GM23248 (cell line): ENCODE results near the gene IGFL1. TPM values are rescaled to one million over a fixed set of nuclear protein-coding genes. Genes with fewer than 3 reads are reported as not detected.
A peak's percentile ranks its signal among the peaks of the same experiment; 100 is the strongest.
"Not testable (repeated sequence)": the region's sequence is repeated elsewhere in the genome, so short reads cannot be mapped to it uniquely, and the experiment has no call there.

Experiments used
- DNase-seq: peaks from one replicate; pipeline ENCODE4 v3.0.0-alpha.2; 2015
- H2AFZ ChIP-seq: fragments of 200-600 bp; sonication (generic); 2 replicates; pipeline ENCODE4 v1.6.1; 2016; ENCODE audit warnings: antibody characterized with exemption
- H3F3A ChIP-seq: fragments of 200-600 bp; sonication (generic); 2 replicates; pipeline ENCODE4 v1.6.1; 2016; ENCODE audit warnings: mild to moderate bottlenecking, antibody characterized with exemption, mixed run types; ENCODE audit not compliant: insufficient read depth
- H3K27ac ChIP-seq: fragments of 200-600 bp; sonication (generic); 2 replicates; pipeline ENCODE4 v1.5.1; 2016; ENCODE audit warnings: mild to moderate bottlenecking
- H3K27me3 ChIP-seq: fragments of 200-600 bp; sonication (generic); replicated peaks from 2 replicates; pipeline ENCODE4 v1.6.1; 2016; ENCODE audit warnings: mild to moderate bottlenecking; ENCODE audit not compliant: insufficient read depth
- H3K36me3 ChIP-seq: fragments of 200-600 bp; sonication (generic); 2 replicates; pipeline ENCODE4 v1.6.1; 2016; ENCODE audit warnings: low read depth, mild to moderate bottlenecking
- H3K4me1 ChIP-seq: fragments of 200-600 bp; sonication (generic); 2 replicates; pipeline ENCODE4 v1.6.1; 2016; ENCODE audit warnings: mild to moderate bottlenecking; ENCODE audit not compliant: insufficient read depth
- H3K4me2 ChIP-seq: fragments of 200-600 bp; sonication (generic); one replicate; pipeline ENCODE4 v1.6.1; 2016; ENCODE audit warnings: mild to moderate bottlenecking; ENCODE audit not compliant: unreplicated experiment
- H3K4me3 ChIP-seq: fragments of 200-600 bp; sonication (generic); 2 replicates; pipeline ENCODE4 v1.5.1; 2016; ENCODE audit warnings: mild to moderate bottlenecking
- H3K79me2 ChIP-seq: fragments of 200-600 bp; sonication (generic); 2 replicates; pipeline ENCODE4 v1.6.1; 2016; ENCODE audit warnings: mild to moderate bottlenecking; ENCODE audit not compliant: insufficient read depth
- H3K9ac ChIP-seq: fragments of 200-600 bp; sonication (generic); 2 replicates; pipeline ENCODE4 v1.6.1; 2016; ENCODE audit warnings: mild to moderate bottlenecking
- H3K9me2 ChIP-seq: fragments of 200-600 bp; sonication (generic); 2 replicates; pipeline ENCODE4 v1.6.1; 2016; ENCODE audit warnings: mixed run types, mild to moderate bottlenecking, moderate library complexity; ENCODE audit not compliant: insufficient read depth
- H3K9me3 ChIP-seq: fragments of 200-600 bp; sonication (generic); one replicate; pipeline ENCODE4 v1.6.1; 2017; ENCODE audit warnings: low read depth
- H4K20me1 ChIP-seq: fragments of 200-600 bp; sonication (generic); 2 replicates; pipeline ENCODE4 v1.6.0; 2016; ENCODE audit not compliant: insufficient read depth
- EZH2 ChIP-seq: fragments of 200-600 bp; sonication (generic); IDR thresholded peaks from 2 replicates; pipeline ENCODE4 v1.6.1; 2018; ENCODE audit warnings: antibody characterized with exemption, mild to moderate bottlenecking; ENCODE audit not compliant: insufficient read depth, poor library complexity, severe bottlenecking
- EZH2phosphoT487 ChIP-seq: fragments of 200-600 bp; sonication (generic); IDR thresholded peaks from 2 replicates; pipeline ENCODE4 v1.6.1; 2018; ENCODE audit warnings: antibody characterized with exemption, moderate library complexity, mild to moderate bottlenecking, low read depth; ENCODE audit not compliant: insufficient read depth
- WGBS, 2 experiments: methylation state at CpG; one replicate each; pipeline ENCODE4 v1.1.6; 2015 to 2017; ENCODE audit warnings: low lambda C conversion rate in 2 of 2, low coverage in 1 of 2; ENCODE audit errors: missing lambda C conversion rate in 2 of 2; 5-methylcytosine and 5-hydroxymethylcytosine counted together
- in situ Hi-C: fragments of 300-500 bp; cut with MboI; formaldehyde crosslinking; loops from 2 replicates; pipeline ENCODE4 v1.15.0; 2020
- polyA plus RNA-seq: library from polyadenylated mRNA; unstranded; fragments of >200 nt; fragmentation: Nextera tagmentation; extraction: Ambion mirVana; gene quantifications from 2 replicates; pipeline ENCODE4 v1.2.1, GENCODE V29; 2016
- total RNA-seq: library from RNA; depleted of rRNA; stranded (reverse); fragments of >200 nt; shearing (Covaris generic); gene quantifications from 2 replicates; pipeline ENCODE4 v1.2.3, GENCODE V29; 2014

Gene IGFL1
- total and polyA plus RNA-seq, 2 experiments from 2014 or later, result not detected

GRCh38 chr19:46191356-46191755 lies 38.2 kb upstream of the IGFL1 start:
- TF ChIP-seq EZH2phosphoT487 (no peak), EZH2 (no peak)
- no peak for DNase-seq
- Histone ChIP-seq H3K4me3 (no peak overlapping the region), H3K9me3 (no peaks in the 10 kb centered on the region), H4K20me1 (no peaks in the 10 kb centered on the region), H3K4me1 (peaks cover 4% of the 10 kb centered on the region), H3K79me2 (no peaks in the 10 kb centered on the region), H3K9me2 (no peaks in the 10 kb centered on the region), H3F3A (peaks cover 16% of the 10 kb centered on the region), H3K36me3 (no peaks in the 10 kb centered on the region), H3K27ac (no peak overlapping the region), H3K4me2 (no peak overlapping the region), H3K27me3 (peaks cover 30% of the 10 kb centered on the region), H3K9ac (no peak overlapping the region), H2AFZ (no peak overlapping the region)
- in situ Hi-C loops, result no loop called here
- WGBS, 2 experiments, result 87 to 93% methylated on average over 4 of the region's 4 CpGs

- Histone ChIP-seq H3K36me3 (no peaks in the 10 kb centered on the region), H3F3A (peaks cover 16% of the 10 kb centered on the region), H3K79me2 (no peaks in the 10 kb centered on the region), H3K4me2 (no peak overlapping the region), H3K4me3 (no peak overlapping the region), H2AFZ (no peak overlapping the region), H3K27me3 (peaks cover 27% of the 10 kb centered on the region), H3K9me2 (no peaks in the 10 kb centered on the region), H3K4me1 (peaks cover 4% of the 10 kb centered on the region), H4K20me1 (no peaks in the 10 kb centered on the region), H3K9me3 (no peaks in the 10 kb centered on the region), H3K9ac (no peak overlapping the region), H3K27ac (no peak overlapping the region)
- DNase-seq, result no peak
- TF ChIP-seq EZH2, result no peak
- TF ChIP-seq EZH2phosphoT487, result no peak
- 65 to 66% methylated on average over 3 of the region's 3 CpGs for WGBS, 2 experiments
- in situ Hi-C loops, result no loop called here
These were observed 37.6 kb upstream of the IGFL1 start for GRCh38 chr19:46191972-46192371.

GRCh38 chr19:46192626-46192991 lies 36.9 kb upstream of the IGFL1 start:
- in situ Hi-C loops, H3K4me1 ChIP-seq, H3K36me3 ChIP-seq, H3K9me3 ChIP-seq, H2AFZ ChIP-seq, H3K79me2 ChIP-seq, DNase-seq, H3K9me2 ChIP-seq, H4K20me1 ChIP-seq: not testable (repeated sequence)
- H3K27ac ChIP-seq, result 0 out of 2 replicates have a peak overlapping the region, but pooled peaks have one; percentile 4
- peak overlapping the region; percentile 74 for H3K4me2 ChIP-seq
- H3F3A ChIP-seq, result peaks cover 16% of the 10 kb centered on the region
- WGBS, 2 experiments, result 77 to 78% methylated on average over 5 of the region's 5 CpGs
- peak overlapping the region; percentile 41; the same call in 1 of the 2 replicates for H3K9ac ChIP-seq
- H3K4me3 ChIP-seq, result peak overlapping the region; percentile 5; the same call in 1 of the 2 replicates
- peaks cover 31% of the 10 kb centered on the region for H3K27me3 ChIP-seq

- Histone ChIP-seq H3K9me3 (no peaks in the 10 kb centered on the region), H3K4me1 (peaks cover 4% of the 10 kb centered on the region), H3K9ac (peak overlapping the region; percentile 41; the same call in 1 of the 2 replicates), H3K9me2 (no peaks in the 10 kb centered on the region), H3K79me2 (no peaks in the 10 kb centered on the region), H3K4me3 (peak overlapping the region; percentile 5; the same call in 1 of the 2 replicates), H3F3A (peaks cover 16% of the 10 kb centered on the region), H4K20me1 (no peaks in the 10 kb centered on the region), H3K36me3 (no peaks in the 10 kb centered on the region), H3K4me2 (peak overlapping the region; percentile 74), H3K27ac (0 out of 2 replicates have a peak overlapping the region, but pooled peaks have one; percentile 4), H3K27me3 (peaks cover 33% of the 10 kb centered on the region), H2AFZ (no peak overlapping the region)
- WGBS, 2 experiments, result 1% methylated on average over 11 of the region's 11 CpGs
- TF ChIP-seq EZH2, result no peak
- TF ChIP-seq EZH2phosphoT487, result peak; percentile 50; the same call in 1 of the 2 replicates
- in situ Hi-C loops, result no loop called here
- peak; percentile 95 for DNase-seq
These were observed 36.4 kb upstream of the IGFL1 start for GRCh38 chr19:46192992-46193650.

GRCh38 chr19:46193678-46194077 lies 35.9 kb upstream of the IGFL1 start:
- in situ Hi-C loops, result no loop called here
- DNase-seq, result no peak
- Histone ChIP-seq H3K36me3 (no peaks in the 10 kb centered on the region), H3K9ac (no peak overlapping the region), H3F3A (peaks cover 16% of the 10 kb centered on the region), H3K27ac (no peak overlapping the region), H3K4me1 (peaks cover 4% of the 10 kb centered on the region), H3K9me3 (no peaks in the 10 kb centered on the region), H3K9me2 (no peaks in the 10 kb centered on the region), H3K27me3 (peaks cover 39% of the 10 kb centered on the region), H2AFZ (no peak overlapping the region), H3K4me2 (peak overlapping the region; percentile 74), H3K79me2 (no peaks in the 10 kb centered on the region), H4K20me1 (no peaks in the 10 kb centered on the region), H3K4me3 (no peak overlapping the region)
- 82 to 85% methylated on average over 4 of the region's 4 CpGs for WGBS, 2 experiments
- no peak for TF ChIP-seq EZH2
